Liver (tissue), 9 donors: ENCODE measurements around the gene PALB2. TPM values are rescaled to one million over a fixed set of nuclear protein-coding genes. Genes with fewer than 3 reads are reported as not detected.

ENCODE experiments used
- DNase-seq: peaks from one replicate; pipeline ENCODE4 v3.0.0-alpha.2; 2017; ENCODE audit warnings: low spot score
- H3K27ac ChIP-seq, 2 donors: one replicate each; pipeline ENCODE4 v1.7.0; 2013; ENCODE audit warnings: inconsistent platforms in 2 of 2, low read length in 2 of 2, control low read depth in 1 of 2, low read depth in 1 of 2, mild to moderate bottlenecking in 1 of 2
- H3K27me3 ChIP-seq, 4 donors: one replicate each; pipeline versions ENCODE4 v1.6.1 to v1.7.0; 2013; ENCODE audit warnings: low read length in 3 of 4, inconsistent platforms in 1 of 4, mild to moderate bottlenecking in 1 of 4, moderate library complexity in 1 of 4; ENCODE audit not compliant: control insufficient read depth in 4 of 4, insufficient read depth in 4 of 4
- H3K36me3 ChIP-seq, 4 donors: one replicate each; pipeline versions ENCODE4 v1.6.1 to v1.7.0; 2013; ENCODE audit warnings: low read length in 3 of 4, mild to moderate bottlenecking in 3 of 4, low read depth in 1 of 4, moderate library complexity in 1 of 4; ENCODE audit not compliant: control insufficient read depth in 4 of 4, insufficient read depth in 3 of 4
- H3K4me1 ChIP-seq, 4 donors: one replicate each; pipeline versions ENCODE4 v1.6.1 to v1.7.0; 2013; ENCODE audit warnings: low read length in 3 of 4, mild to moderate bottlenecking in 3 of 4, moderate library complexity in 1 of 4; ENCODE audit not compliant: control insufficient read depth in 4 of 4, insufficient read depth in 4 of 4
- H3K4me3 ChIP-seq, 3 donors: one replicate each; pipeline versions ENCODE4 v1.6.1 to v1.7.0; 2013; ENCODE audit warnings: low read length in 3 of 3, control low read depth in 1 of 3, low read depth in 1 of 3, mild to moderate bottlenecking in 1 of 3
- H3K9ac ChIP-seq, 2 donors: one replicate each; pipeline ENCODE4 v1.7.0; 2013; ENCODE audit warnings: low read length in 2 of 2, mild to moderate bottlenecking in 2 of 2, moderate library complexity in 2 of 2, control low read depth in 1 of 2, low read depth in 1 of 2
- H3K9me3 ChIP-seq, 4 donors: one replicate each; pipeline versions ENCODE4 v1.6.1 to v1.7.0; 2013; ENCODE audit warnings: low read length in 3 of 4; ENCODE audit not compliant: control insufficient read depth in 4 of 4
- EGR1 ChIP-seq, 2 donors: IDR thresholded peaks; 2 replicates each; pipeline ENCODE4 v1.6.1; 2016 to 2018; ENCODE audit warnings: antibody characterized with exemption in 2 of 2, low read depth in 2 of 2
- FOXA1 ChIP-seq: IDR thresholded peaks from 2 replicates; pipeline ENCODE4 v1.6.1; 2016; ENCODE audit warnings: antibody characterized with exemption
- GABPA ChIP-seq, 2 donors: IDR thresholded peaks in 1 of 2; conservative IDR thresholded peaks in 1 of 2; 2 replicates each; pipeline ENCODE4 v1.6.1; 2016; ENCODE audit warnings: antibody characterized with exemption in 2 of 2, mild to moderate bottlenecking in 1 of 2, moderate library complexity in 1 of 2
- HNF4A ChIP-seq, 2 donors: conservative IDR thresholded peaks; 2 replicates each; pipeline ENCODE4 v1.6.1; 2016; ENCODE audit warnings: antibody characterized with exemption in 2 of 2, mild to moderate bottlenecking in 2 of 2
- HNF4G ChIP-seq: IDR thresholded peaks from 2 replicates; pipeline ENCODE4 v1.6.1; 2016; ENCODE audit warnings: antibody characterized with exemption
- JUND ChIP-seq, 2 donors: IDR thresholded peaks; 2 replicates each; pipeline ENCODE4 v1.6.1; 2016; ENCODE audit warnings: antibody characterized with exemption in 2 of 2
- RXRA ChIP-seq, 2 donors: IDR thresholded peaks; 2 replicates each; pipeline ENCODE4 v1.6.1; 2017 to 2018; ENCODE audit warnings: antibody characterized with exemption in 2 of 2, mild to moderate bottlenecking in 1 of 2
- SP1 ChIP-seq: IDR thresholded peaks from 2 replicates; pipeline ENCODE4 v1.6.1; 2018; ENCODE audit warnings: antibody characterized with exemption, mild to moderate bottlenecking
- TAF1 ChIP-seq: conservative IDR thresholded peaks from 2 replicates; pipeline ENCODE4 v1.6.1; 2016; ENCODE audit warnings: antibody characterized with exemption, mild to moderate bottlenecking
- WGBS: extraction: QIAGEN DNeasy Blood & Tissue Kit; methylation state at CpG from one replicate; pipeline ENCODE4 v1.1.7; 2013; 5-methylcytosine and 5-hydroxymethylcytosine counted together
- polyA plus RNA-seq, 2 donors: library from polyadenylated mRNA; stranded (reverse) in 1 of 2; unstranded in 1 of 2; fragments of 200-250 nt in 1 of 2; fragments of >200 nt in 1 of 2; fragmentation: Nextera tagmentation in 1 of 2; extraction: Ambion mirVana in 1 of 2; gene quantifications; one replicate each; pipeline versions ENCODE4 v1.2.1 to v1.2.3, GENCODE V29; 2013 to 2015
- total RNA-seq, 2 donors: library from RNA; depleted of rRNA; stranded (reverse); fragments of >200 nt; gene quantifications; one replicate each; pipeline ENCODE4 v1.2.3, GENCODE V29; 2014
- TF ChIP-seq, protein P1 (sequence below): fragments of 150-350 bp; IDR thresholded peaks from 2 replicates; pipeline ENCODE4 v1.5.1; 2017; ENCODE audit warnings: improper control_type of control experiment, low read depth, low read length; ENCODE audit not compliant: missing input control
- TF ChIP-seq, protein P2 (sequence below): IDR thresholded peaks from 2 replicates; pipeline ENCODE4 v1.6.1; 2016; ENCODE audit warnings: antibody characterized with exemption
- TF ChIP-seq, protein P3 (sequence below): IDR thresholded peaks from 2 replicates; pipeline ENCODE4 v1.6.1; 2016; ENCODE audit warnings: antibody characterized with exemption, mild to moderate bottlenecking
- donor health status: healthy.
- donor health status: healthy.
- donor health status: healthy.
- donor health status: healthy.
- donor health status: healthy.

The PALB2 gene
- total and polyA plus RNA-seq, 4 donors: 4.1 to 7.6 (median 4.7) TPM

DNA sequence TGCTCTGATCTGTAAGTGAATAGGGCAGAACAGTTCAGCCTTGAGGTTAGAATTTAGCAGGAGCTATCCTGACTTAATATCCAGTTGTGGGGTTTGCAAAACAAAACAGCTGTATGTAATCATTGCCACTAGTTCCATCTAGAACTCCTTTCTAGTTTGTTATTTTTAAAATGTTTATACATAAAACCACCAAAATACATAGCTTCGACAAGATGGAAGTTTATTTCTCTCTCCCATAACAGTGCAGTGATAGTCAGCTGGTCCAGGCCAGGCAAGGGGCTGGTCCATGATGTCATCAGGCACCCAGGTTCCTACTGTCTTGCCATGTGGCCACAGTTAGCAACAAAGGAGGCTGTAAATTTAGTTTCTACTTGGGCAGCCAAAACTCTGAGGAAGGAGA is 27.1 kb upstream of the PALB2 start:
- Histone ChIP-seq H3K27ac (no peak overlapping the region), H3K9ac (no peak overlapping the region), H3K9me3 (no peaks in the 10 kb centered on the region), H3K27me3 (no peaks in the 10 kb centered on the region), H3K4me1 (no peaks in the 10 kb centered on the region), H3K36me3 (peaks cover 15 to 73% (median 51%) of the 10 kb centered on the region in 4 donors), H3K4me3 (no peak overlapping the region)
- WGBS: 90% methylated on average over 1 of the region's 1 CpG
- no peak for TF ChIP-seq HNF4G
- no peak for TF ChIP-seq SP1
- no peak for TF ChIP-seq GABPA (IDR thresholded peaks at IDR 0.05 in 1 of 2, conservative IDR thresholded peaks at IDR 0.05 in 1 of 2)
- no peak for DNase-seq

DNA sequence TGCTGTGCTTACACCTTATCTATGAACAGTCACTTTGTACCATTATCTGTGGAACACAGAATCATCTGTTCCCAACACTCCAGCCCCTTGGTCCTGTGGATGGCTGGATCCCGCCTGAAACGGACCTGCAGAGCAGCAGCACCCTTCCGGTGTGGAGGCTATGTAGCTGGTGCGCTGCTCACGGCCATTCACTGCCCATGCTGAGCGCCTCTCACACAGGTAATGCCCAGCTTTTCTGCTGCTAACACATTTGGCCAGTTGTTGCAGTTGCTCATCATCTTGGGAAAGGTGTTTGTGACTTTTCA is 26.2 kb upstream of the PALB2 start:
- WGBS: 98% methylated on average over 6 of the region's 6 CpGs
- no peak for TF ChIP-seq SP1
- TF ChIP-seq, protein P1, sequence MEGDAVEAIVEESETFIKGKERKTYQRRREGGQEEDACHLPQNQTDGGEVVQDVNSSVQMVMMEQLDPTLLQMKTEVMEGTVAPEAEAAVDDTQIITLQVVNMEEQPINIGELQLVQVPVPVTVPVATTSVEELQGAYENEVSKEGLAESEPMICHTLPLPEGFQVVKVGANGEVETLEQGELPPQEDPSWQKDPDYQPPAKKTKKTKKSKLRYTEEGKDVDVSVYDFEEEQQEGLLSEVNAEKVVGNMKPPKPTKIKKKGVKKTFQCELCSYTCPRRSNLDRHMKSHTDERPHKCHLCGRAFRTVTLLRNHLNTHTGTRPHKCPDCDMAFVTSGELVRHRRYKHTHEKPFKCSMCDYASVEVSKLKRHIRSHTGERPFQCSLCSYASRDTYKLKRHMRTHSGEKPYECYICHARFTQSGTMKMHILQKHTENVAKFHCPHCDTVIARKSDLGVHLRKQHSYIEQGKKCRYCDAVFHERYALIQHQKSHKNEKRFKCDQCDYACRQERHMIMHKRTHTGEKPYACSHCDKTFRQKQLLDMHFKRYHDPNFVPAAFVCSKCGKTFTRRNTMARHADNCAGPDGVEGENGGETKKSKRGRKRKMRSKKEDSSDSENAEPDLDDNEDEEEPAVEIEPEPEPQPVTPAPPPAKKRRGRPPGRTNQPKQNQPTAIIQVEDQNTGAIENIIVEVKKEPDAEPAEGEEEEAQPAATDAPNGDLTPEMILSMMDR: no peak
- no peak for TF ChIP-seq FOXA1
- no peak for TF ChIP-seq HNF4G
- TF ChIP-seq, protein P2, sequence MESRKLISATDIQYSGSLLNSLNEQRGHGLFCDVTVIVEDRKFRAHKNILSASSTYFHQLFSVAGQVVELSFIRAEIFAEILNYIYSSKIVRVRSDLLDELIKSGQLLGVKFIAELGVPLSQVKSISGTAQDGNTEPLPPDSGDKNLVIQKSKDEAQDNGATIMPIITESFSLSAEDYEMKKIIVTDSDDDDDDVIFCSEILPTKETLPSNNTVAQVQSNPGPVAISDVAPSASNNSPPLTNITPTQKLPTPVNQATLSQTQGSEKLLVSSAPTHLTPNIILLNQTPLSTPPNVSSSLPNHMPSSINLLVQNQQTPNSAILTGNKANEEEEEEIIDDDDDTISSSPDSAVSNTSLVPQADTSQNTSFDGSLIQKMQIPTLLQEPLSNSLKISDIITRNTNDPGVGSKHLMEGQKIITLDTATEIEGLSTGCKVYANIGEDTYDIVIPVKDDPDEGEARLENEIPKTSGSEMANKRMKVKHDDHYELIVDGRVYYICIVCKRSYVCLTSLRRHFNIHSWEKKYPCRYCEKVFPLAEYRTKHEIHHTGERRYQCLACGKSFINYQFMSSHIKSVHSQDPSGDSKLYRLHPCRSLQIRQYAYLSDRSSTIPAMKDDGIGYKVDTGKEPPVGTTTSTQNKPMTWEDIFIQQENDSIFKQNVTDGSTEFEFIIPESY: no peak
- no peak for TF ChIP-seq EGR1 (IDR thresholded peaks at IDR 0.05; ENCODE audit: low read depth in 2 of 2)
- TF ChIP-seq HNF4A (conservative IDR thresholded peaks at IDR 0.05): no peak
- TF ChIP-seq GABPA (IDR thresholded peaks at IDR 0.05 in 1 of 2, conservative IDR thresholded peaks at IDR 0.05 in 1 of 2): no peak
- TF ChIP-seq RXRA (IDR thresholded peaks at IDR 0.05): no peak
- no peak for TF ChIP-seq JUND (IDR thresholded peaks at IDR 0.05)
- TF ChIP-seq TAF1: no peak
- TF ChIP-seq, protein P3, sequence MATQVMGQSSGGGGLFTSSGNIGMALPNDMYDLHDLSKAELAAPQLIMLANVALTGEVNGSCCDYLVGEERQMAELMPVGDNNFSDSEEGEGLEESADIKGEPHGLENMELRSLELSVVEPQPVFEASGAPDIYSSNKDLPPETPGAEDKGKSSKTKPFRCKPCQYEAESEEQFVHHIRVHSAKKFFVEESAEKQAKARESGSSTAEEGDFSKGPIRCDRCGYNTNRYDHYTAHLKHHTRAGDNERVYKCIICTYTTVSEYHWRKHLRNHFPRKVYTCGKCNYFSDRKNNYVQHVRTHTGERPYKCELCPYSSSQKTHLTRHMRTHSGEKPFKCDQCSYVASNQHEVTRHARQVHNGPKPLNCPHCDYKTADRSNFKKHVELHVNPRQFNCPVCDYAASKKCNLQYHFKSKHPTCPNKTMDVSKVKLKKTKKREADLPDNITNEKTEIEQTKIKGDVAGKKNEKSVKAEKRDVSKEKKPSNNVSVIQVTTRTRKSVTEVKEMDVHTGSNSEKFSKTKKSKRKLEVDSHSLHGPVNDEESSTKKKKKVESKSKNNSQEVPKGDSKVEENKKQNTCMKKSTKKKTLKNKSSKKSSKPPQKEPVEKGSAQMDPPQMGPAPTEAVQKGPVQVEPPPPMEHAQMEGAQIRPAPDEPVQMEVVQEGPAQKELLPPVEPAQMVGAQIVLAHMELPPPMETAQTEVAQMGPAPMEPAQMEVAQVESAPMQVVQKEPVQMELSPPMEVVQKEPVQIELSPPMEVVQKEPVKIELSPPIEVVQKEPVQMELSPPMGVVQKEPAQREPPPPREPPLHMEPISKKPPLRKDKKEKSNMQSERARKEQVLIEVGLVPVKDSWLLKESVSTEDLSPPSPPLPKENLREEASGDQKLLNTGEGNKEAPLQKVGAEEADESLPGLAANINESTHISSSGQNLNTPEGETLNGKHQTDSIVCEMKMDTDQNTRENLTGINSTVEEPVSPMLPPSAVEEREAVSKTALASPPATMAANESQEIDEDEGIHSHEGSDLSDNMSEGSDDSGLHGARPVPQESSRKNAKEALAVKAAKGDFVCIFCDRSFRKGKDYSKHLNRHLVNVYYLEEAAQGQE: no peak
- Histone ChIP-seq H3K36me3 (peaks cover 18 to 80% (median 60%) of the 10 kb centered on the region in 4 donors), H3K4me1 (no peaks in the 10 kb centered on the region), H3K27ac (no peak overlapping the region), H3K4me3 (no peak overlapping the region), H3K27me3 (no peaks in the 10 kb centered on the region), H3K9ac (no peak overlapping the region), H3K9me3 (no peaks in the 10 kb centered on the region)
- peak; percentile 46 for DNase-seq
